ENCODE results near the gene CATSPERZ. TPM values are rescaled to one million over a fixed set of nuclear protein-coding genes. Genes with fewer than 3 reads are reported as not detected.

Gene CATSPERZ
- total and polyA plus RNA-seq, 8 donors: 0.27 to 1.5 (median 0.51) TPM; not detected in 5

- WGBS, 2 donors: 90 to 93% methylated on average over 11 of the region's 11 CpGs
- Histone ChIP-seq H3K9me3 (no peaks in the 10 kb centered on the region), H3K27ac (no peak overlapping the region), H3K4me1 (peaks cover 0 to 6% (median 0%) of the 10 kb centered on the region in 3 donors), H3K36me3 (no peaks in the 10 kb centered on the region), H3K27me3 (no peaks in the 10 kb centered on the region), H3K4me3 (no peak overlapping the region)
- FAIRE-seq (no peak), ATAC-seq (no peak), DNase-seq (no peak)
- no peak for TF ChIP-seq CTCF (IDR thresholded peaks at IDR 0.05)
- intact Hi-C loops (cut with DNase I): no loop called here
These were observed 24.7 kb downstream of the CATSPERZ start for GRCh38 chr11:64324692-64325469.

DNA sequence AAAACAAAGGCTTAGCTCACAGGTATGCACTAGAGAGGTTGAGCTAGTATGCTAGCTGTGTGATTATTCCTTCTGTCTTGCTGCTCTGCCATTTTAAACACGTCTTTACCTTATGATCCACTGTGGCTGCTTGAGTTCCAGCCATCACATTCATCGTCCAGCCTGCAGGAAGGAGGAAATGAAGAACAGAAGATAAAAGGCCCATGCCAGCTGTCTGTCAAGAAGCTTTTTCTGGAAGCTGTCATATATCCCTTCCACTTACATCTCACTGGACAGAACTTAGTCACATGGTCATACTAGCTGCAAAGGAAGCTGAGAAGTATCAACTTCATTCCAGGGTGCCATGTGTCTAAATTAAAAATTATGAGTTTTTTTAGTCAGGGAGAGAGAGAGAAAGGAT, 27.2 kb downstream of the CATSPERZ start:
- ATAC-seq (no peak), DNase-seq (no peak), FAIRE-seq (no peak)
- Histone ChIP-seq H3K27ac (no peak overlapping the region), H3K4me1 (peaks cover 4 to 12% (median 8%) of the 10 kb centered on the region in 3 donors), H3K4me3 (no peak overlapping the region), H3K27me3 (no peaks in the 10 kb centered on the region), H3K36me3 (no peaks in the 10 kb centered on the region), H3K9me3 (no peaks in the 10 kb centered on the region)
- intact Hi-C loops (cut with DNase I): no loop called here
- WGBS, 2 donors: 83 to 90% methylated on average over 2 of the region's 2 CpGs
- no peak for TF ChIP-seq CTCF (IDR thresholded peaks at IDR 0.05)

DNA sequence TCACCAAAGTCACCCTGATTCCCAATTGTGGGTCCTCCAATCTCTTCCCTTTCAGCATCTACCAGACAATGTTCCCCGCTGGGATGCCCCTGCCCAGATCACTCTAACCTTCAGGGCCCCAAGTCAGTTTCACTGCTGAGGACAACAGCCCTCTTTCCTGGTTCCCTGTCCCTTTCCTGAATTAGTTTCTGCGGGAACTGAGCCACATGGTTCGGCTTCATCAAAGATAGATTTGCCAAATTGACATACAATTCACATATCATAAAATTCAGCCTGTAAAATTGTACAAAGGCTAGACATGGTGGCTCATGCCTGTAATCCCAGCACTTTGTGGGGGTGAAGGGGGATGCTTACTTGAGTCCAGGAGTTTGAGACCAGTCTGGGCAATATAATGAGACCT, 27.8 kb downstream of the CATSPERZ start:
- TF ChIP-seq CTCF (IDR thresholded peaks at IDR 0.05): no peak
- DNase-seq: no peak
- Histone ChIP-seq H3K27me3 (no peaks in the 10 kb centered on the region), H3K4me3 (no peak overlapping the region), H3K27ac (no peak overlapping the region), H3K4me1 (peaks cover 4 to 12% (median 8%) of the 10 kb centered on the region in 3 donors), H3K36me3 (no peaks in the 10 kb centered on the region), H3K9me3 (no peaks in the 10 kb centered on the region)
- WGBS, 2 donors: 62 to 71% methylated on average over 3 of the region's 3 CpGs
- ATAC-seq: no peak
- FAIRE-seq: no peak
- intact Hi-C loops (cut with DNase I): no loop called here

- ATAC-seq (no peak), DNase-seq (no peak), FAIRE-seq (no peak)
- Histone ChIP-seq H3K36me3 (no peaks in the 10 kb centered on the region), H3K4me1 (peaks cover 4 to 12% (median 8%) of the 10 kb centered on the region in 3 donors), H3K27me3 (no peaks in the 10 kb centered on the region), H3K9me3 (no peaks in the 10 kb centered on the region), H3K27ac (no peak overlapping the region), H3K4me3 (no peak overlapping the region)
- intact Hi-C loops (cut with DNase I): no loop called here
- WGBS, 2 donors: 78 to 80% methylated on average over 11 of the region's 11 CpGs
- TF ChIP-seq CTCF (IDR thresholded peaks at IDR 0.05): no peak
These were observed 30.7 kb downstream of the CATSPERZ start for GRCh38 chr11:64330888-64331287.

All from pancreas (tissue), 10 donors.